SK-N-SH (cell line): ENCODE results near the gene PDK2. TPM values are rescaled to one million over a fixed set of nuclear protein-coding genes. Genes with fewer than 3 reads are reported as not detected.

Experiments used
- CTCF ChIA-PET: fragments of 300-600, 350-600 bp; formaldehyde crosslinking; extraction: SDS; loops from one replicate; lab custom pipeline; 2021; lab: Yijun Ruan, JAX
- POLR2A ChIA-PET: fragments of 350-600 bp; sonication (Branson Sonifier 250); formaldehyde crosslinking; extraction: SDS; loops from one replicate; lab custom pipeline; 2020; ENCODE audit warnings: antibody characterized with exemption, inconsistent platforms; lab: Yijun Ruan, JAX
- DNase-seq: peaks from one replicate; pipeline ENCODE4 v3.0.0; 2012
- H2AFZ ChIP-seq: fragments of 200-600 bp; sonication (generic); 2 replicates; pipeline ENCODE4 v1.8.1; 2016; ENCODE audit warnings: antibody characterized with exemption, mild to moderate bottlenecking, low read depth
- H3F3A ChIP-seq: fragments of 200-600 bp; sonication (generic); replicated peaks from 2 replicates; pipeline ENCODE3; 2016; ENCODE audit warnings: antibody characterized with exemption, mild to moderate bottlenecking; ENCODE audit not compliant: insufficient read depth
- H3K27ac ChIP-seq, 2 experiments: fragments of 200-500 bp in 1 of 2; fragments of 200-600 bp in 1 of 2; sonication (Bioruptor generic) in 1 of 2; sonication (generic), shearing (Covaris generic) in 1 of 2; 2 replicates each; pipeline versions ENCODE4 v1.5.1 to v1.6.1; 2014 to 2016; ENCODE audit warnings: low read depth in 2 of 2, inconsistent platforms in 1 of 2, low read length in 1 of 2, mild to moderate bottlenecking in 1 of 2, mixed read lengths in 1 of 2
- H3K27me3 ChIP-seq: fragments of 200-600 bp; sonication (generic), shearing (Covaris generic); 2 replicates; pipeline ENCODE4 v1.6.1; 2016; ENCODE audit warnings: mixed run types; ENCODE audit not compliant: insufficient read depth
- H3K36me3 ChIP-seq, 2 experiments: fragments of 200-500 bp in 1 of 2; fragments of 200-600 bp in 1 of 2; sonication (Bioruptor generic) in 1 of 2; sonication (generic) in 1 of 2; replicated peaks in 1 of 2; 2 replicates each; pipeline versions ENCODE3 to v1.5.1; 2014 to 2016; ENCODE audit warnings: low read length in 1 of 2, mild to moderate bottlenecking in 1 of 2; ENCODE audit not compliant: insufficient read depth in 2 of 2, control insufficient read depth in 1 of 2
- H3K4me1 ChIP-seq, 2 experiments: fragments of 200-500 bp in 1 of 2; fragments of 200-600 bp in 1 of 2; sonication (Bioruptor generic) in 1 of 2; sonication (generic), shearing (Covaris generic) in 1 of 2; 2 replicates each; pipeline versions ENCODE4 v1.5.1 to v1.6.1; 2014 to 2016; ENCODE audit warnings: low read depth in 1 of 2, low read length in 1 of 2, mixed run types in 1 of 2; ENCODE audit not compliant: insufficient read depth in 2 of 2, control insufficient read depth in 1 of 2
- H3K4me2 ChIP-seq: fragments of 200-600 bp; sonication (generic), shearing (Covaris generic); 2 replicates; pipeline ENCODE4 v1.6.1; 2017; ENCODE audit warnings: mixed run types
- H3K4me3 ChIP-seq, 2 experiments: fragments of 200-500 bp in 1 of 2; fragments of 200-600 bp in 1 of 2; sonication (Bioruptor generic) in 1 of 2; sonication (generic), shearing (Covaris generic) in 1 of 2; 2 replicates each; pipeline versions ENCODE4 v1.5.1 to v1.8.1; 2014 to 2016; ENCODE audit warnings: low read depth in 2 of 2, inconsistent platforms in 1 of 2, low read length in 1 of 2, mild to moderate bottlenecking in 1 of 2, mixed read lengths in 1 of 2, moderate library complexity in 1 of 2
- H3K79me2 ChIP-seq: fragments of 200-600 bp; sonication (generic); 2 replicates; pipeline ENCODE4 v1.8.1; 2017; ENCODE audit warnings: mild to moderate bottlenecking; ENCODE audit not compliant: insufficient read depth
- H3K9ac ChIP-seq: fragments of 200-600 bp; sonication (generic); 2 replicates; pipeline ENCODE4 v1.6.1; 2017; ENCODE audit warnings: mixed run types
- H3K9me2 ChIP-seq: fragments of 200-600 bp; sonication (generic); 2 replicates; pipeline ENCODE4 v1.6.1; 2017; ENCODE audit warnings: mixed run types
- H3K9me3 ChIP-seq: fragments of 200-600 bp; sonication (generic); 2 replicates; pipeline ENCODE4 v1.6.1; 2017; ENCODE audit warnings: mixed run types, mild to moderate bottlenecking, moderate library complexity
- H4K20me1 ChIP-seq: fragments of 200-600 bp; sonication (generic); 2 replicates; pipeline ENCODE4 v1.6.1; 2017; ENCODE audit warnings: mild to moderate bottlenecking, mixed run types; ENCODE audit not compliant: insufficient read depth
- EP300 ChIP-seq, 2 experiments: IDR thresholded peaks; 2 replicates each; pipeline versions ENCODE4 v1.4.0 to v1.6.1; 2012; ENCODE audit warnings: borderline replicate concordance in 1 of 2, low read depth in 1 of 2, low read length in 1 of 2
- EZH2phosphoT487 ChIP-seq: fragments of 200-600 bp; sonication (generic); IDR thresholded peaks from 2 replicates; pipeline ENCODE4 v1.6.1; 2017; ENCODE audit warnings: low read depth, mixed run types, mild to moderate bottlenecking, antibody characterized with exemption, moderate library complexity, borderline replicate concordance
- FOXJ3 ChIP-seq: sonication (generic); formaldehyde crosslinking; IDR thresholded peaks from 2 replicates; pipeline ENCODE4 v1.5.1; 2020; ENCODE audit warnings: mild to moderate bottlenecking, missing genetic modification reagents
- JUND ChIP-seq: IDR thresholded peaks from 2 replicates; pipeline ENCODE4 v1.4.0; 2012
- RAD21 ChIP-seq: IDR thresholded peaks from 2 replicates; pipeline ENCODE4 v1.6.1; 2012; ENCODE audit warnings: mild to moderate bottlenecking, low read length
- RCOR1 ChIP-seq: fragments of 150-350 bp; IDR thresholded peaks from 2 replicates; pipeline ENCODE4 v1.6.1; 2017; ENCODE audit warnings: antibody characterized with exemption, low read length
- SIN3A ChIP-seq: IDR thresholded peaks from 2 replicates; pipeline ENCODE4 v1.6.1; 2012; ENCODE audit warnings: low read depth, mild to moderate bottlenecking, low read length, moderate library complexity, borderline replicate concordance
- TCF12 ChIP-seq: IDR thresholded peaks from 2 replicates; pipeline ENCODE4 v1.4.0; 2012
- YY1 ChIP-seq: IDR thresholded peaks from 2 replicates; pipeline ENCODE4 v1.4.0; 2012; ENCODE audit warnings: low read depth, mild to moderate bottlenecking
- WGBS: methylation state at CpG from one replicate; pipeline ENCODE4 v1.1.6; 2017; ENCODE audit warnings: low lambda C conversion rate; 5-methylcytosine and 5-hydroxymethylcytosine counted together
- polyA plus RNA-seq, 3 experiments: library from polyadenylated mRNA; depleted of rRNA; stranded (reverse); fragments of >200 nt; gene quantifications; 2 replicates each; pipeline ENCODE4 v1.2.3, GENCODE V29; 2012
- TF ChIP-seq, protein P1 (sequence below): IDR thresholded peaks from 2 replicates; pipeline ENCODE4 v1.6.1; 2012; ENCODE audit warnings: mild to moderate bottlenecking, low read depth, low read length, moderate library complexity
- TF ChIP-seq, protein P2 (sequence below): fragments of 200-600 bp; sonication (generic); IDR thresholded peaks from 2 replicates; pipeline ENCODE4 v1.6.1; 2017; ENCODE audit warnings: antibody characterized with exemption, mild to moderate bottlenecking, moderate library complexity
- TF ChIP-seq, protein P3 (sequence below): IDR thresholded peaks from 2 replicates; pipeline ENCODE4 v1.4.0; 2012; ENCODE audit warnings: low read depth, borderline replicate concordance

Gene PDK2
- polyA plus RNA-seq, 1 of the 3 experiments (the other 2 are of a cell fraction) = 124 TPM

DNA sequence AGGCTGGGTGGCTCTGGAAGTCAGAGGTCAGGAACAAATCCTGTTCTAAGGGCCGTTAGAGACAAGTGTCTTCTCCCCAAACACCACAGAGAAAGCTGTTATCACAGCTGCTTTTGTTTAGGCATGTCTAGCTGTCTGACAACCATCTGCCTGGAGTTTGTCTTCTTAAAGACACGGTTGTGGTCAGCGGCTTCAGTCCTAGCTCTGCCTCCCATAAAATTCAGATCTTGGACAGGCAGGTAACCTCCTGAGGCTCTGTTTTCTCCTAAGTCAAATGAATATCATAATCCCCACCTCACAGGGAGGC is 41.5 kb upstream of the PDK2 start (continued):
- TF ChIP-seq, protein P1, sequence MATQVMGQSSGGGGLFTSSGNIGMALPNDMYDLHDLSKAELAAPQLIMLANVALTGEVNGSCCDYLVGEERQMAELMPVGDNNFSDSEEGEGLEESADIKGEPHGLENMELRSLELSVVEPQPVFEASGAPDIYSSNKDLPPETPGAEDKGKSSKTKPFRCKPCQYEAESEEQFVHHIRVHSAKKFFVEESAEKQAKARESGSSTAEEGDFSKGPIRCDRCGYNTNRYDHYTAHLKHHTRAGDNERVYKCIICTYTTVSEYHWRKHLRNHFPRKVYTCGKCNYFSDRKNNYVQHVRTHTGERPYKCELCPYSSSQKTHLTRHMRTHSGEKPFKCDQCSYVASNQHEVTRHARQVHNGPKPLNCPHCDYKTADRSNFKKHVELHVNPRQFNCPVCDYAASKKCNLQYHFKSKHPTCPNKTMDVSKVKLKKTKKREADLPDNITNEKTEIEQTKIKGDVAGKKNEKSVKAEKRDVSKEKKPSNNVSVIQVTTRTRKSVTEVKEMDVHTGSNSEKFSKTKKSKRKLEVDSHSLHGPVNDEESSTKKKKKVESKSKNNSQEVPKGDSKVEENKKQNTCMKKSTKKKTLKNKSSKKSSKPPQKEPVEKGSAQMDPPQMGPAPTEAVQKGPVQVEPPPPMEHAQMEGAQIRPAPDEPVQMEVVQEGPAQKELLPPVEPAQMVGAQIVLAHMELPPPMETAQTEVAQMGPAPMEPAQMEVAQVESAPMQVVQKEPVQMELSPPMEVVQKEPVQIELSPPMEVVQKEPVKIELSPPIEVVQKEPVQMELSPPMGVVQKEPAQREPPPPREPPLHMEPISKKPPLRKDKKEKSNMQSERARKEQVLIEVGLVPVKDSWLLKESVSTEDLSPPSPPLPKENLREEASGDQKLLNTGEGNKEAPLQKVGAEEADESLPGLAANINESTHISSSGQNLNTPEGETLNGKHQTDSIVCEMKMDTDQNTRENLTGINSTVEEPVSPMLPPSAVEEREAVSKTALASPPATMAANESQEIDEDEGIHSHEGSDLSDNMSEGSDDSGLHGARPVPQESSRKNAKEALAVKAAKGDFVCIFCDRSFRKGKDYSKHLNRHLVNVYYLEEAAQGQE = no peak
- peak; percentile 98 for TF ChIP-seq TCF12
- TF ChIP-seq RAD21 = no peak
- no peak for TF ChIP-seq RCOR1
- peak; percentile 72 for TF ChIP-seq SIN3A
- TF ChIP-seq, protein P2, sequence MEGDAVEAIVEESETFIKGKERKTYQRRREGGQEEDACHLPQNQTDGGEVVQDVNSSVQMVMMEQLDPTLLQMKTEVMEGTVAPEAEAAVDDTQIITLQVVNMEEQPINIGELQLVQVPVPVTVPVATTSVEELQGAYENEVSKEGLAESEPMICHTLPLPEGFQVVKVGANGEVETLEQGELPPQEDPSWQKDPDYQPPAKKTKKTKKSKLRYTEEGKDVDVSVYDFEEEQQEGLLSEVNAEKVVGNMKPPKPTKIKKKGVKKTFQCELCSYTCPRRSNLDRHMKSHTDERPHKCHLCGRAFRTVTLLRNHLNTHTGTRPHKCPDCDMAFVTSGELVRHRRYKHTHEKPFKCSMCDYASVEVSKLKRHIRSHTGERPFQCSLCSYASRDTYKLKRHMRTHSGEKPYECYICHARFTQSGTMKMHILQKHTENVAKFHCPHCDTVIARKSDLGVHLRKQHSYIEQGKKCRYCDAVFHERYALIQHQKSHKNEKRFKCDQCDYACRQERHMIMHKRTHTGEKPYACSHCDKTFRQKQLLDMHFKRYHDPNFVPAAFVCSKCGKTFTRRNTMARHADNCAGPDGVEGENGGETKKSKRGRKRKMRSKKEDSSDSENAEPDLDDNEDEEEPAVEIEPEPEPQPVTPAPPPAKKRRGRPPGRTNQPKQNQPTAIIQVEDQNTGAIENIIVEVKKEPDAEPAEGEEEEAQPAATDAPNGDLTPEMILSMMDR = no peak
- no peak for TF ChIP-seq YY1

DNA sequence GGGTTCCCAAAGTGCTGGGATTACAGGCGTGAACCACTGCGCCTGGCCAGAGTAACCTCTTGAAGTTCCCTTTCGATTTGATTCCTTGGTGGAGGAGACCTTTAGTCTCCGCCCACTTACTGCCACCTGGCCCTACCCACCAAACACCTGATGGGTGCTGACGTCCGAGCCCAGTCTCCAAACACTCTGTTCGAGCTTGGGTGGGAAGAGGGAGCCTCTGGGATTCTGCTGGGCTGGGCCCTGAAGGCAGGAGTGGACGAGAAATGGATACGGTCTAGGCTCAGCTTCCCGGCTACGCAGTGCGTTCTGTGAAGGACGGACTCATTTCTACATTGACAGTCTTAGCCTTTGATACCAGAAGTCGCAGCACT is 40.1 kb upstream of the PDK2 start:
- H3K27me3 ChIP-seq = no peaks in the 10 kb centered on the region
- ChIA-PET POLR2A (no interaction called here), CTCF (interaction anchor here (0.6 to 9.0 kb wide), 12 partner anchors 9 to 620 kb away, joined by 3 to 126 read pairs (median 13); partner anchors contain the start of genes DLX3 and PDK2)
- peaks cover 63 to 64% of the 10 kb centered on the region in 2 experiments for H3K4me1 ChIP-seq
- no peaks in the 10 kb centered on the region for H4K20me1 ChIP-seq
- peaks cover 83% of the 10 kb centered on the region for H3K79me2 ChIP-seq
- WGBS = 41% methylated on average over 14 of the region's 14 CpGs
- H3F3A ChIP-seq = peaks cover 87% of the 10 kb centered on the region
- DNase-seq = no peak
- H3K4me3 ChIP-seq = peak overlapping the region; percentile 90 to 91
- peak overlapping the region; percentile 98 for H3K9ac ChIP-seq
- peaks cover 0 to 29% of the 10 kb centered on the region in 2 experiments for H3K36me3 ChIP-seq
- peak overlapping the region; percentile 90 to 100 for H3K27ac ChIP-seq
- no peak overlapping the region for H2AFZ ChIP-seq
- no peaks in the 10 kb centered on the region for H3K9me2 ChIP-seq
- H3K4me2 ChIP-seq = peak overlapping the region; percentile 96
- no peak for TF ChIP-seq FOXJ3 (CRISPR knock-in tag)
- no peak for TF ChIP-seq EP300 (IDR thresholded peaks at IDR 0.05; ENCODE audit: borderline replicate concordance in 1 of 2, low read depth in 1 of 2, low read length in 1 of 2)
- TF ChIP-seq RCOR1 = no peak
- TF ChIP-seq, protein P2 = no peak
- TF ChIP-seq YY1 = no peak
- TF ChIP-seq JUND = no peak
- TF ChIP-seq, protein P3, sequence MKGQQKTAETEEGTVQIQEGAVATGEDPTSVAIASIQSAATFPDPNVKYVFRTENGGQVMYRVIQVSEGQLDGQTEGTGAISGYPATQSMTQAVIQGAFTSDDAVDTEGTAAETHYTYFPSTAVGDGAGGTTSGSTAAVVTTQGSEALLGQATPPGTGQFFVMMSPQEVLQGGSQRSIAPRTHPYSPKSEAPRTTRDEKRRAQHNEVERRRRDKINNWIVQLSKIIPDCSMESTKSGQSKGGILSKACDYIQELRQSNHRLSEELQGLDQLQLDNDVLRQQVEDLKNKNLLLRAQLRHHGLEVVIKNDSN = no peak
- TF ChIP-seq EZH2phosphoT487 = no peak
- TF ChIP-seq, all 33 proteins: peak for 0
- no peaks in the 10 kb centered on the region for H3K9me3 ChIP-seq
